Measurements from ENCODE around the gene RBM19.

GRCh38 chr12:113987261-113988063 lies 21.3 kb upstream of the RBM19 start:
- no peak for TF ChIP-seq CTCF (IDR thresholded peaks at IDR 0.05; ENCODE audit: low read length)
- no peak for TF ChIP-seq EZH2phosphoT487 (IDR thresholded peaks at IDR 0.05; ENCODE audit: low read length)
- TF ChIP-seq EZH2 (optimal IDR thresholded peaks at IDR 0.05; ENCODE audit: low read depth, low read length) = no peak
